RPMI8226 (cell line): Measurements from ENCODE around the gene P2RX7.

ENCODE experiments used
- DNase-seq: peaks from one replicate; pipeline ENCODE4 v3.0.0-alpha.2; 2015

Gene P2RX7

GRCh38 chr12:121232977-121233627, 100.4 kb downstream of the P2RX7 start:
- DNase-seq: no peak

DNA sequence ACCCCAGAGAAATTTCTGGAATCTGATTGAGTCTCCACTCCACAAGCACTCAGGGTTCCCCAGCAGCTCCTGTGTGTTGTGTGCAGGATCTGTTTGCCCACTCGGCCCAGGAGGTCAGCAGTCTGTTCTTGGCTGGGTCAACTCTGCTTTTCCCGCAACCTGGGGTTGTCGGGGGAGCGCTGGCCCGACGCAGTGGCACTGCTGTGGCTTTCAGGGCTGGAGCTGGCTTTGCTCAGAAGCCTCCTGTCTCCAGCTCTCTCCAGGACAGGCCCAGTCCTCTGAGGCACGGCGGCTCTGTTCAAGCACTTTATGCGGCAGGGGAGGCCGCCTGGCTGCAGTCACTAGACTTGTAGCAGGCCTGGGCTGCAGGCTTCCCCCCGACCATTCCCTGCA, 100.9 kb downstream of the P2RX7 start:
- no peak for DNase-seq

GRCh38 chr12:121236776-121237175, 104.1 kb downstream of the P2RX7 start:
- no peak for DNase-seq

DNA sequence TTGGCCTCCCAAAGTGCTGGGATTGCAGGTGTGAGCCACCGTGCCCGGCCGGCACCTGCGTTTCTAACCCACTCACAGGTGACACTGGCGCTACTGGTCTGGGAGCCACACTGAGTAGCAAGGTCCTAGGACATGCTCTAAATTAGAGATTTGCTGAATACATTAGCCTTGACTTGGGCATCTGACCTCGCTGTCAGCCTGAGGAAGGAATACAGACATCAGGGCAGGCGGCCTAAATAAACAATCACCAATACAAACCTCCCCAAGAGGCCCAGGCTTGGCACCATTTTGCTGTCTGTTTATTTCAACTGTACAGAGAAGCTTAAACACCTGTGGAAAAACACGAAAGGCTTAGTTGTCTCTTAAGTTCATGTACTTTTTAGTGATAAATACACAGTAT, 104.7 kb downstream of the P2RX7 start:
- no peak for DNase-seq
